CD4-positive, CD25-positive, alpha-beta regulatory T cell (primary cell): ENCODE measurements around the gene SZRD1. TPM values are rescaled to one million over a fixed set of nuclear protein-coding genes. Genes with fewer than 3 reads are reported as not detected.

Experiments
- ATAC-seq, 2 donors: fragments of 150-1000 bp; cut with Tn5 transposase; one replicate each; pipeline ENCODE4 v1.10.0; 2021; ENCODE audit warnings: low read depth in 2 of 2, moderate number of reproducible peaks in 2 of 2, moderate library complexity in 1 of 2
- DNase-seq, 3 donors: peaks; one replicate each; pipeline versions ENCODE4 v3.0.0 to v3.0.0-alpha.2; 2012 to 2022; ENCODE audit warnings: mixed read lengths in 1 of 3
- H3K27ac ChIP-seq: one replicate; pipeline ENCODE4 v1.7.0; 2013; ENCODE audit warnings: mild to moderate bottlenecking, low read length; ENCODE audit not compliant: insufficient read depth, poor library complexity, severe bottlenecking
- H3K27me3 ChIP-seq: one replicate; pipeline ENCODE4 v1.7.0; 2013; ENCODE audit warnings: low read length; ENCODE audit not compliant: control insufficient read depth, insufficient read depth
- H3K36me3 ChIP-seq: one replicate; pipeline ENCODE4 v1.7.0; 2013; ENCODE audit warnings: mild to moderate bottlenecking, low read length, moderate library complexity; ENCODE audit not compliant: control insufficient read depth, insufficient read depth
- H3K4me1 ChIP-seq: 2 replicates; pipeline ENCODE4 v1.7.0; 2013; ENCODE audit warnings: mild to moderate bottlenecking, low read length; ENCODE audit not compliant: insufficient read depth, control insufficient read depth, poor library complexity, severe bottlenecking
- H3K4me3 ChIP-seq: one replicate; pipeline ENCODE4 v1.7.0; 2013; ENCODE audit warnings: low read depth, mild to moderate bottlenecking, low read length, moderate library complexity
- H3K9me3 ChIP-seq, 2 experiments: 1 replicate in 1 of 2; 2 replicates in 1 of 2; pipeline ENCODE4 v1.7.0; 2013; ENCODE audit warnings: low read length in 2 of 2, mild to moderate bottlenecking in 1 of 2, moderate library complexity in 1 of 2; ENCODE audit not compliant: control insufficient read depth in 2 of 2
- H3K27ac Mint-ChIP-seq, 3 donors: one replicate each; pipeline ENCODE4 v1.8.0; 2020 to 2022; ENCODE audit warnings: mild to moderate bottlenecking in 3 of 3, mixed read lengths in 3 of 3, moderate library complexity in 2 of 3
- H3K27me3 Mint-ChIP-seq: one replicate; pipeline ENCODE4 v1.8.0; 2022; ENCODE audit warnings: mild to moderate bottlenecking, mixed read lengths
- H3K36me3 Mint-ChIP-seq: one replicate; pipeline ENCODE4 v1.8.0; 2020; ENCODE audit warnings: mixed read lengths
- H3K4me1 Mint-ChIP-seq, 4 donors: one replicate each; pipeline ENCODE4 v1.8.0; 2020 to 2022; ENCODE audit warnings: mixed read lengths in 4 of 4, mild to moderate bottlenecking in 1 of 4
- H3K4me3 Mint-ChIP-seq, 4 donors: one replicate each; pipeline ENCODE4 v1.8.0; 2020 to 2022; ENCODE audit warnings: mild to moderate bottlenecking in 4 of 4, mixed read lengths in 4 of 4, moderate library complexity in 3 of 4
- H3K9me3 Mint-ChIP-seq, 7 donors: one replicate each; pipeline ENCODE4 v1.8.0; 2020 to 2022; ENCODE audit warnings: mixed read lengths in 7 of 7, mild to moderate bottlenecking in 3 of 7, moderate library complexity in 2 of 7
- polyA plus RNA-seq, 4 donors: library from polyadenylated mRNA; unstranded; fragments of 300-500 nt; fragmentation: Illumina TruSeq; gene quantifications; one replicate each; pipeline ENCODE4 v1.2.3, GENCODE V29; 2021
- total RNA-seq: library from RNA; stranded (reverse); gene quantifications from one replicate; pipeline ENCODE4 v1.2.3, GENCODE V29; 2022

Gene SZRD1
- total and polyA plus RNA-seq, 5 donors from 2014 or later, result 36.9 to 136 (median 47.6) TPM

DNA sequence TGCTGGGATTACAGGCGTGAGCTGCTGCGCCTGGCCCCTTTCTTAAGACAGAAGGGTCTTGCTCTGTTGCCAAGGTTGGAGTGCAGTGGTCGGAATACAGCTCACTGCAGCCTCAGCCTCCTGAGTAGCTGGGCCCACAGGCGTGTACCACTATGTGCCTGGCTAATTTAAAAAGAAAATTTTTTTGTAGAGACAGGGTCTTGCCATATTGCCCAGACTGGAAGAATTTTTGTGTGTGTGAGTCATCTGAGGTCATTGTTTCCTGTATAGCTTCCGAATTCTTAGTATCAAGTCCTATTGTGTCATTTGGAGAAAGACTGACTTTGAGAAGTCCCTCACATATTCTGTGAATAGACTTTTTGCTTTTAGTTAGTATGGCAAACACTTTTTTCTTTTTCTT lies 4.7 kb downstream of the SZRD1 start:
- Mint-ChIP-seq H3K9me3 (peaks cover 0 to 1% (median 0%) of the 10 kb centered on the region in 7 donors), H3K36me3 (peaks cover 18% of the 10 kb centered on the region), H3K4me3 (peak overlapping the region; percentile 62 to 94 (median 82)), H3K4me1 (peaks cover 46 to 77% (median 62%) of the 10 kb centered on the region in 4 donors), H3K27ac (peak overlapping the region; percentile 45 to 85 (median 75)), H3K27me3 (no peaks in the 10 kb centered on the region)
- peak overlapping the region; percentile 14 for H3K27ac ChIP-seq
- H3K4me3 ChIP-seq, result peak overlapping the region; percentile 41
- peaks cover 5% of the 10 kb centered on the region for H3K36me3 ChIP-seq
- peak; percentile 11 to 12 for ATAC-seq
- H3K4me1 ChIP-seq, result peaks cover 65% of the 10 kb centered on the region
- peak in 1 of 3 donors; percentile 83 for DNase-seq
- no peaks in the 10 kb centered on the region for H3K9me3 ChIP-seq
- no peaks in the 10 kb centered on the region for H3K27me3 ChIP-seq

DNA sequence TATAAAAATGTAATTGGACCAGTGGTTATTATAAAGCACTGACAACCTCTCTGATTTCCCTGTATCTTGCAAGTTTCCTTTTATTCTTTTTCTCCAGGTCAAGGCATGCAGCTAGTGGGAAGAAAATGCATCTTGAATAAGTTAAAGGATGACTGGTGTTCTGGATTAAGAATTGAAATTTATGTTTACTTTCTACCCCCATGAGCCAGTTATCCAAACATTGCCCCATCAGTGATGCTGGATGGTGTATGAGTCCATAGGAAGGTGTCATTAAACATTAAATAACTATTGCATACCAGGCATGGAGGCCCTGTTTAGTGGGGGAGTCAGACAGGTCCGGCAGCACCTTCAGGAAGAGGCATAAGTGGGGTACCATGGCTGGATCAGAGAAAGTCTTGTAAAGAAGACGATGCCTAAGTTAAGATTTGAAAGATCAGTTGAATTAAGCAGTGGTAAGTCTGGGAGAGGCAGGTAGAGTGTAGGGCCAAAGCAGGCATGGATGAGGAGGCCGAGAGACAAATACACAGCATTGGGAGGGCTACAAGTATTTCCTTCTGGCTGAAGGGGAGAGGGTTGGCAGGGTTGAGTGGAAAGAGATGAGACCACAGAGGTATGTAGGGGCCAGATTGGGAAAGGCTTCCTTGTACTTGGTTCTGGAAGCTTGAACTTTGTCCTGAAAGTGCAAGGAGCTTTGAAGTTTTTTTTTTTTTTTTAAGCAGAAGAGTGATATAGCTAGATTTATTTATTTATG lies 5.7 kb downstream of the SZRD1 start:
- Histone ChIP-seq H3K27me3 (no peaks in the 10 kb centered on the region), H3K27ac (no peak overlapping the region), H3K9me3 (no peaks in the 10 kb centered on the region), H3K4me3 (no peak overlapping the region), H3K36me3 (peaks cover 5% of the 10 kb centered on the region), H3K4me1 (peaks cover 74% of the 10 kb centered on the region)
- Mint-ChIP-seq H3K9me3 (peaks cover 0 to 1% (median 0%) of the 10 kb centered on the region in 7 donors), H3K4me3 (peak overlapping the region; percentile 40 to 85 (median 71)), H3K27ac (peak overlapping the region; percentile 25 to 99 (median 45)), H3K4me1 (peaks cover 48 to 85% (median 66%) of the 10 kb centered on the region in 4 donors), H3K27me3 (no peaks in the 10 kb centered on the region), H3K36me3 (peaks cover 18% of the 10 kb centered on the region)
- ATAC-seq, result no peak
- DNase-seq, result no peak

DNA sequence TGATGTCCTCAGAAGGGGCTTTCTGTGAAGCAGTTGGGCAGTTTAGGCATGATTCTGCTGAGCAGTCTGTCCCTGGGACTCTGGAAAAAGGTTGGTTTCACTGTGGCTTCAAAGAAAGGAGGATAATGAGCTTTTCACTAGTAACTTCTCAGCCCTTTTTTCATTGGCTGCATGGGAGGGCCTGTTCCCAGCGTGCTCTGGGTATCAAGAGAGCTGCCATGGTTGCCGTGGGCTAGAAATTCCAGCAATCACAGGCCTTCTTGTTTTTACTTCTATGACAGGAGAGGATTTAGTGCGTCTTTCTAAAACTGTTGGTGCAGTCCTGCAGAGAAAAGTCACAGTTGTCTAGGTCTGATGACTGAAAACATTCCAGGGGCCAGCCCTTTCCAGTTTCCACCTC lies 7.2 kb downstream of the SZRD1 start:
- H3K36me3 ChIP-seq, result peaks cover 5% of the 10 kb centered on the region
- Mint-ChIP-seq H3K9me3 (peaks cover 0 to 1% (median 0%) of the 10 kb centered on the region in 7 donors), H3K36me3 (peaks cover 18% of the 10 kb centered on the region), H3K27me3 (no peaks in the 10 kb centered on the region), H3K4me3 (peak overlapping the region in 2 of 4 donors; percentile 36 to 84), H3K4me1 (peaks cover 32 to 81% (median 59%) of the 10 kb centered on the region in 4 donors), H3K27ac (peak overlapping the region in 2 of 3 donors; percentile 66 to 69)
- no peak for ATAC-seq
- no peak overlapping the region for H3K4me3 ChIP-seq
- peaks cover 67% of the 10 kb centered on the region for H3K4me1 ChIP-seq
- H3K27ac ChIP-seq, result no peak overlapping the region
- H3K9me3 ChIP-seq, result no peaks in the 10 kb centered on the region
- H3K27me3 ChIP-seq, result no peaks in the 10 kb centered on the region
- DNase-seq, result no peak

DNA sequence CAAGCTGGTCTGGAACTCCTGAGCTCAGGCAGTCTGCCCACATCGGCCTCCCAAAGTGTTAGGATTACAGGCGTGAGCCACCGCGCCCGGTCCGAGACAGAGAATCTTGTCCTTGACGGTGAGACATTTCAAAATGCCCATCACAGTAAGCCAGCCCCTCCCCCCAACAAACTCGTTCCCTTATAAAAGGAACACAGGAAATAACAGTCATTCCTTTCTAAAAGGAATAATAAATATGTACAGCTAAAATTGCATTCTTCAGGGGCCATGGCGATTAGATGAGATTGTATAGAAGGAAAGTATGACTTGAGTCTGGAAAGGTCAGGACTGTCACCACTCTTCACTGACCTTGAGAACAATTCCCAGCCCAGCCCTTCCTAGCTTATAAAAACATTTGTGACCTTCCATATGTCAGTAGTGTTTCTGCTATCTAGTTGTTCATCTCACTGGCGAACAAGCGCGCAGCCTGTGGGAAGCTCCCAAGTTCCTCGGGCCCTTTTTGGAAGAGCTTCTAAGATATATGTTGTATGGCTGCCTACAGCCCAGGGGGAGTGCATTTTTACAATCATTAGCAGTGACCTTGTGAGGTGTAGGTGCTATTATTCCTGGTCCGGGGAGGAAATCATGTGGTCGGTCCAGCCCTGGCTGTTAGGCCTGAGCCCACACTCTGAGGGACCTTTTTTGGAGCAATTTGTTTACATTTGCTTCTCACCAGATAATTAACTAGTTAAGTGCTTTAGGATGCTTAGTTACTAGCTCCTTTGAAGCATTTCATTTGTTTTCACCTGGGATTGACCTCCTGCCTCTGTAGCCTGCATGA lies 8.7 kb downstream of the SZRD1 start:
- Mint-ChIP-seq H3K4me1 (peaks cover 31 to 82% (median 61%) of the 10 kb centered on the region in 4 donors), H3K4me3 (peak overlapping the region; percentile 33 to 84 (median 42))
- H3K4me1 ChIP-seq, result peaks cover 57% of the 10 kb centered on the region

GRCh38 chr1:16376971-16377370 lies 9.9 kb downstream of the SZRD1 start:
- Histone ChIP-seq H3K4me1 (peaks cover 46% of the 10 kb centered on the region), H3K27me3 (no peaks in the 10 kb centered on the region), H3K4me3 (no peak overlapping the region), H3K27ac (no peak overlapping the region), H3K9me3 (no peaks in the 10 kb centered on the region), H3K36me3 (peaks cover 5% of the 10 kb centered on the region)
- Mint-ChIP-seq H3K4me1 (peaks cover 27 to 79% (median 54%) of the 10 kb centered on the region in 4 donors), H3K36me3 (peaks cover 18% of the 10 kb centered on the region), H3K27ac (peak overlapping the region in 2 of 3 donors; percentile 88 to 91), H3K9me3 (peaks cover 0 to 1% (median 0%) of the 10 kb centered on the region in 7 donors), H3K4me3 (peak overlapping the region in 3 of 4 donors; percentile 31 to 60 (median 56)), H3K27me3 (no peaks in the 10 kb centered on the region)
- DNase-seq (no peak), ATAC-seq (no peak)

More for the DNA sequence above, 8.7 kb downstream of the SZRD1 start:
- Mint-ChIP-seq H3K27ac (peak overlapping the region in 2 of 3 donors; percentile 46 to 57), H3K9me3 (peaks cover 0 to 1% (median 0%) of the 10 kb centered on the region in 7 donors), H3K27me3 (no peaks in the 10 kb centered on the region), H3K36me3 (peaks cover 18% of the 10 kb centered on the region)
- H3K27ac ChIP-seq, result peak overlapping the region; percentile 10
- H3K4me3 ChIP-seq, result no peak overlapping the region
- H3K27me3 ChIP-seq, result no peaks in the 10 kb centered on the region
- peaks cover 5% of the 10 kb centered on the region for H3K36me3 ChIP-seq
- ATAC-seq (no peak), DNase-seq (no peak)
- no peaks in the 10 kb centered on the region for H3K9me3 ChIP-seq

- H3K36me3 Mint-ChIP-seq, result peaks cover 15% of the 10 kb centered on the region
- DNase-seq (no peak), ATAC-seq (no peak)
- no peak overlapping the region for H3K27ac ChIP-seq
- H3K27me3 ChIP-seq, result no peaks in the 10 kb centered on the region
- H3K27me3 Mint-ChIP-seq, result no peaks in the 10 kb centered on the region
- no peaks in the 10 kb centered on the region for H3K9me3 ChIP-seq
- peaks cover 3% of the 10 kb centered on the region for H3K36me3 ChIP-seq
- no peaks in the 10 kb centered on the region for H3K9me3 Mint-ChIP-seq
- H3K4me3 Mint-ChIP-seq, result no peak overlapping the region
- H3K27ac Mint-ChIP-seq, result no peak overlapping the region
- no peak overlapping the region for H3K4me3 ChIP-seq
- H3K4me1 ChIP-seq, result peaks cover 37% of the 10 kb centered on the region
- H3K4me1 Mint-ChIP-seq, result peaks cover 18 to 79% (median 47%) of the 10 kb centered on the region in 4 donors
These were observed 11.4 kb downstream of the SZRD1 start for GRCh38 chr1:16378443-16378842.

DNA sequence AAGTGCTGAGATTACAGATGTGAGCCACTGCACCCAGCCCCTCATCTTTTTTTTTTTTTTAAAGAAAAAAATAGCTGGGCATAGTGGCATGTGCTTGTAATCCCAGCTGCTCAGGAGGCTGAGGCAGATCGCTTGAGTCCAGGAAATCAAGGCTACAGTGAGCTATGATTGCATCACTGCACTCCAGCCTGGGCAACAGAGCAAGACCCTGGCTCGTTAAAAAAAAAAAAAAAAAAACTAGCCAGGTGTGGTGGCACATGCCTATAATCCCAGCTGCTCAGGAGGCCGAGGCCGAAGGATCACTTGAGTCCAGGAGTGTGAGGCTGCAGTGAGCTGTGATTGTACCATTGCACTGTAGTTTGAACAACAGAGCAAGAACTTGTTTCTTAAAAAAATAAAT lies 13.8 kb downstream of the SZRD1 start:
- Histone ChIP-seq H3K27ac (no peak overlapping the region), H3K36me3 (no peaks in the 10 kb centered on the region), H3K4me3 (no peak overlapping the region), H3K4me1 (peaks cover 45% of the 10 kb centered on the region), H3K27me3 (no peaks in the 10 kb centered on the region), H3K9me3 (no peaks in the 10 kb centered on the region)
- Mint-ChIP-seq H3K36me3 (peaks cover 7% of the 10 kb centered on the region), H3K4me1 (peaks cover 13 to 79% (median 48%) of the 10 kb centered on the region in 4 donors), H3K27ac (no peak overlapping the region), H3K4me3 (peak overlapping the region in 1 of 4 donors; percentile 28), H3K9me3 (no peaks in the 10 kb centered on the region), H3K27me3 (no peaks in the 10 kb centered on the region)
- DNase-seq (no peak), ATAC-seq (no peak)
